Activated naive CD8-positive, alpha-beta T cell treated with anti-CD3 and anti-CD28 coated beads, Interleukin-2, amount 50 U/mL, for 16 hours (primary cell): ENCODE results near the gene PDGFRB.

ENCODE experiments used
- DNase-seq: peaks from one replicate; pipeline ENCODE4 v3.0.0-alpha.2; 2020; ENCODE audit warnings: low read depth, low spot score

PDGFRB gene

GRCh38 chr5:150155258-150156026 is at the start of gene PDGFRB:
PDGFRB (minus strand) TSS chr5:150155845; CDS start chr5:150137047, 18,798 bp downstream.
- DNase-seq, result peak; percentile 44

- DNase-seq, result no peak
Observed at GRCh38 chr5:150204590-150204960, 48.9 kb upstream of the PDGFRB start.

GRCh38 chr5:150203832-150204589 is 48.4 kb upstream of the PDGFRB start:
- no peak for DNase-seq

GRCh38 chr5:150202501-150202900 is 46.9 kb upstream of the PDGFRB start:
- DNase-seq, result no peak

- DNase-seq, result no peak
Observed at GRCh38 chr5:150197476-150197875, 41.8 kb upstream of the PDGFRB start.

- DNase-seq, result no peak
Observed at GRCh38 chr5:150196986-150197385, 41.3 kb upstream of the PDGFRB start.

- no peak for DNase-seq
Observed at GRCh38 chr5:150196514-150196913, 40.9 kb upstream of the PDGFRB start.

GRCh38 chr5:150195736-150196485 is 40.3 kb upstream of the PDGFRB start:
- DNase-seq, result no peak

GRCh38 chr5:150192462-150192861 is 36.8 kb upstream of the PDGFRB start:
- no peak for DNase-seq

GRCh38 chr5:150190987-150191386 is 35.3 kb upstream of the PDGFRB start:
- DNase-seq, result no peak

- no peak for DNase-seq
Observed at GRCh38 chr5:150190503-150190979, 34.9 kb upstream of the PDGFRB start.

GRCh38 chr5:150189728-150190502 is 34.3 kb upstream of the PDGFRB start, which contains the start of gene SLC6A7:
SLC6A7 (plus strand) TSS chr5:150190062; CDS start chr5:150190328, 266 bp downstream.
- no peak for DNase-seq

- no peak for DNase-seq
Observed at GRCh38 chr5:150189326-150189725, 33.7 kb upstream of the PDGFRB start.

- DNase-seq, result no peak
Observed at GRCh38 chr5:150188146-150188842, 32.6 kb upstream of the PDGFRB start.

GRCh38 chr5:150186897-150187296 is 31.3 kb upstream of the PDGFRB start:
- DNase-seq, result no peak

GRCh38 chr5:150186137-150186536 is 30.5 kb upstream of the PDGFRB start:
- no peak for DNase-seq

- no peak for DNase-seq
Observed at GRCh38 chr5:150184990-150185912, 29.6 kb upstream of the PDGFRB start.

- DNase-seq, result no peak
Observed at GRCh38 chr5:150184006-150184405, 28.4 kb upstream of the PDGFRB start.

- no peak for DNase-seq
Observed at GRCh38 chr5:150183436-150183835, 27.8 kb upstream of the PDGFRB start.

- DNase-seq, result no peak
Observed at GRCh38 chr5:150182774-150183173, 27.1 kb upstream of the PDGFRB start.
